Esophagus squamous epithelium (tissue), 5 donors: ENCODE measurements around the gene GAB3. TPM values are rescaled to one million over a fixed set of nuclear protein-coding genes. Genes with fewer than 3 reads are reported as not detected.

Experiments used
- DNase-seq: peaks from one replicate; lab custom pipeline; 2025; lab: John Stamatoyannopoulos, UW
- H3K27ac ChIP-seq, 4 donors: fragments of 200-600 bp; sonication (generic); one replicate each; pipeline ENCODE4 v1.5.1; 2016 to 2019; ENCODE audit warnings: mild to moderate bottlenecking in 1 of 4
- H3K27me3 ChIP-seq, 4 donors: fragments of 200-600 bp; sonication (generic); 1 replicate in 3 of 4; 2 replicates in 1 of 4; pipeline versions ENCODE4 v1.5.1 to v1.6.0; 2017 to 2021; ENCODE audit warnings: antibody characterized with exemption in 1 of 4
- H3K36me3 ChIP-seq, 3 donors: fragments of 200-600 bp; sonication (generic); one replicate each; pipeline ENCODE4 v1.5.1; 2016 to 2019
- H3K4me1 ChIP-seq, 3 donors: fragments of 200-600 bp; sonication (generic); one replicate each; pipeline ENCODE4 v1.5.1; 2017 to 2019
- H3K4me3 ChIP-seq, 4 donors: fragments of 200-600 bp; sonication (generic); 1 replicate in 3 of 4; 2 replicates in 1 of 4; pipeline ENCODE4 v1.5.1; 2016 to 2019; ENCODE audit warnings: mild to moderate bottlenecking in 2 of 4, moderate library complexity in 1 of 4
- H3K9me3 ChIP-seq, 3 donors: fragments of 200-600 bp; sonication (generic); one replicate each; pipeline ENCODE4 v1.5.1; 2016 to 2019
- CTCF ChIP-seq, 6 experiments: fragments of 450-650 bp in 4 of 6; fragments of 200-600 bp in 2 of 6; sonication (generic) in 2 of 6; IDR thresholded peaks; one replicate each; pipeline ENCODE4 v1.5.1; 2016 to 2019; ENCODE audit warnings: antibody characterized with exemption in 6 of 6, mild to moderate bottlenecking in 4 of 6, moderate library complexity in 4 of 6
- POLR2A ChIP-seq, 4 donors: fragments of 450-650 bp; IDR thresholded peaks; one replicate each; pipeline ENCODE4 v1.6.1; 2017; ENCODE audit warnings: antibody characterized with exemption in 4 of 4, mild to moderate bottlenecking in 4 of 4, moderate library complexity in 3 of 4
- WGBS, 2 donors: methylation state at CpG; one replicate each; pipeline ENCODE4 v1.1.5; 2018; 5-methylcytosine and 5-hydroxymethylcytosine counted together
- intact Hi-C: fragments of 100-400 bp; cut with DNase I; formaldehyde crosslinking; loops from one replicate; pipeline ENCODE4 v1.15.0; 2022
- total RNA-seq, 4 donors: library from RNA; depleted of rRNA; stranded (reverse); fragments of >200 nt; gene quantifications; one replicate each; pipeline ENCODE4 v1.1.0, GENCODE V29; 2016
- donor health status: DM: yes; HTN: yes; CAD: no.

The GAB3 gene
- total RNA-seq, 4 donors from 2014 or later: 0.61 to 4.4 (median 1.8) TPM

GRCh38 chrX:154715825-154716224, 35.1 kb downstream of the GAB3 start:
- Histone ChIP-seq H3K36me3 (no peaks in the 10 kb centered on the region), H3K27me3 (no peaks in the 10 kb centered on the region), H3K27ac (no peak overlapping the region), H3K4me1 (peaks cover 0 to 27% (median 8%) of the 10 kb centered on the region in 3 donors), H3K9me3 (no peaks in the 10 kb centered on the region), H3K4me3 (no peak overlapping the region)
- WGBS, 2 donors: 70 to 77% methylated on average over 2 to 5 of the region's 5 CpGs
- intact Hi-C loops: no loop called here
- DNase-seq: no peak
- TF ChIP-seq POLR2A (IDR thresholded peaks at IDR 0.05): no peak
- TF ChIP-seq CTCF (IDR thresholded peaks at IDR 0.05): no peak

- peaks cover 0 to 27% (median 8%) of the 10 kb centered on the region in 3 donors for H3K4me1 ChIP-seq
- intact Hi-C loops: no loop called here
- no peak for TF ChIP-seq POLR2A (IDR thresholded peaks at IDR 0.05)
- peak; percentile 38 to 77 (median 71) for TF ChIP-seq CTCF (IDR thresholded peaks at IDR 0.05)
- no peaks in the 10 kb centered on the region for H3K27me3 ChIP-seq
- H3K36me3 ChIP-seq: no peaks in the 10 kb centered on the region
- H3K4me3 ChIP-seq: no peak overlapping the region
- no peak overlapping the region for H3K27ac ChIP-seq
- no peak for DNase-seq
- WGBS, 2 donors: 0% methylated on average over 2 of the region's 2 CpGs
- no peaks in the 10 kb centered on the region for H3K9me3 ChIP-seq
These were observed 36.0 kb downstream of the GAB3 start for GRCh38 chrX:154714925-154715324.

- TF ChIP-seq POLR2A (IDR thresholded peaks at IDR 0.05) (no peak), CTCF (IDR thresholded peaks at IDR 0.05) (no peak)
- Histone ChIP-seq H3K4me1 (peaks cover 0 to 17% (median 8%) of the 10 kb centered on the region in 3 donors), H3K27ac (peak overlapping the region in 2 of 4 donors; percentile 2 to 17), H3K9me3 (no peaks in the 10 kb centered on the region), H3K27me3 (no peaks in the 10 kb centered on the region), H3K4me3 (no peak overlapping the region), H3K36me3 (no peaks in the 10 kb centered on the region)
- WGBS, 2 donors: 60 to 63% methylated on average over 5 to 6 of the region's 7 CpGs
- no peak for DNase-seq
- intact Hi-C loops: no loop called here
These were observed 37.8 kb downstream of the GAB3 start for GRCh38 chrX:154712781-154713740.

- intact Hi-C loops: no loop called here
- DNase-seq: no peak
- H3K36me3 ChIP-seq: no peaks in the 10 kb centered on the region
- H3K27me3 ChIP-seq: no peaks in the 10 kb centered on the region
- no peaks in the 10 kb centered on the region for H3K9me3 ChIP-seq
- H3K4me1 ChIP-seq: peaks cover 0 to 12% (median 8%) of the 10 kb centered on the region in 3 donors
- 57 to 75% methylated on average over 1 of the region's 1 CpG for WGBS, 2 donors
- no peak overlapping the region for H3K27ac ChIP-seq
- H3K4me3 ChIP-seq: no peak overlapping the region
- TF ChIP-seq CTCF (IDR thresholded peaks at IDR 0.05): no peak
These were observed 39.6 kb downstream of the GAB3 start for GRCh38 chrX:154711264-154711663.

GRCh38 chrX:154710309-154710708, 40.6 kb downstream of the GAB3 start:
- Histone ChIP-seq H3K27me3 (no peaks in the 10 kb centered on the region), H3K4me3 (no peak overlapping the region), H3K9me3 (no peaks in the 10 kb centered on the region), H3K27ac (no peak overlapping the region), H3K4me1 (peaks cover 0 to 12% (median 8%) of the 10 kb centered on the region in 3 donors), H3K36me3 (no peaks in the 10 kb centered on the region)
- WGBS, 2 donors: 59 to 70% methylated on average over 2 to 4 of the region's 4 CpGs
- TF ChIP-seq POLR2A (IDR thresholded peaks at IDR 0.05): no peak
- no peak for TF ChIP-seq CTCF (IDR thresholded peaks at IDR 0.05)
- intact Hi-C loops: no loop called here
- no peak for DNase-seq
